Activated CD8-positive, alpha-beta memory T cell treated with anti-CD3 and anti-CD28 coated beads for 4 hours (primary cell): Measurements from ENCODE around the gene TLCD3B.
"Not testable (repeated sequence)": the region's sequence is repeated elsewhere in the genome, so short reads cannot be mapped to it uniquely, and the experiment has no call there.

Source experiments
- DNase-seq, 2 donors: peaks; one replicate each; pipeline ENCODE4 v3.0.0-alpha.2; 2020; ENCODE audit warnings: low read depth in 2 of 2

TLCD3B gene

DNA sequence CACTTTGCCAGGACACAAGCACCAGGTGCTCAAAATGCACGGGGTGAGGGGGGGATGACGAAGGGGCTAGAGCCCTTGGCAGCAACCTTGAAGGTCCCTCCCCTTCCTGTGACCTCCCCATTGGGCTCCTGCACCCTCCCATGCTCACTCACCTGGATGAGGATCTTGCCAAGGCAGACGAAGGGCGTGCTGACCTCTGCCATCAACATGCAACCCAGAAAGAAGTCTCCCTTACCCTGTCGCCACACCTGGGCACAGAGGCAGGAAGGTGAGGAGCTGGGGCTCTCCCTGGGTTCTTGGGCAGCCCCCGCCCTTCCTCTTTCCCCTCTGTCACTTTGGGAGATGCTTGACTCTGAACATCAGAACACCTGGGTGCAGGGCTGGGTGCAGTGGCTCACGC, 5.5 kb downstream of the TLCD3B start:
- no peak for DNase-seq

DNA sequence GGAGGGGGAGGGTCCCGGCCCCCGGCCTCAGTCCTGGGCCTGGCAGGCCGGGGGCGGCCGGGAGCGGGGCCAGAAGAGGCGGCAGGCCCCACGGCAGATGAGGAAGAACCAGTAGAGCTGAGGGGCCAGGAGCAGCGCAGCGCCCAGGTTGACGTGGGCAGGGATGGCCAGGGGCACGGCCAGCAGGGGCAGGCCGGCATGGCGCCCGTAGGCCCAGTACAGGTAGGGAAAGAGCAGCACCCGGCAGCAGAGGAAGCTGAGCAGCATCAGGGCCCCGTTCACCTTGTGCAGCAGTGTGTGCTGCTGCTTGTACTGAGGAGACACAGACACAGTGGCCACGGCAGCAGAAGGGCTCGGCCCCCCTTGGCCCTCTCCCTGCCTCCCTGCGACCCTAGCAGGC, 5.9 kb downstream of the TLCD3B start:
- no peak for DNase-seq

DNA sequence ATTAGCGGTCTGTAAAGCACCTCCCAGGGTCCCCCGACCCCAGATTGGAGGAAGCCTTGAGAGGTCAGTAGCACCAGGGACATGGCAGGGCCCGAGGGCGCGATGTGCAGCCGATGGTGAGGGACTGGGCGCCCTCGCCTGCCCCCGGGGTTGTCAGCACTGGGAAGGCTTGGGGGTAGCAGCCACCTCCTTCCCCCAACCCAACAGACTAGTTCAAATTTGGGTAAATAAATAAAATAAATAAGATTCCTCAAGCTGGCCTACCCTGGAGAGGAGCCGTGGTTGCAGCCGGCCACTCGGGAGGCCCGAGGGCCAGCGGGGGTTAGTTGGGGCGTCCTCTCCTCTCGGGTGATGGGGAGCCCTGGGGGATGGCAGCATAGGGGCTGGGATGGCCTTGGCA, 6.6 kb downstream of the TLCD3B start:
- DNase-seq = no peak

DNA sequence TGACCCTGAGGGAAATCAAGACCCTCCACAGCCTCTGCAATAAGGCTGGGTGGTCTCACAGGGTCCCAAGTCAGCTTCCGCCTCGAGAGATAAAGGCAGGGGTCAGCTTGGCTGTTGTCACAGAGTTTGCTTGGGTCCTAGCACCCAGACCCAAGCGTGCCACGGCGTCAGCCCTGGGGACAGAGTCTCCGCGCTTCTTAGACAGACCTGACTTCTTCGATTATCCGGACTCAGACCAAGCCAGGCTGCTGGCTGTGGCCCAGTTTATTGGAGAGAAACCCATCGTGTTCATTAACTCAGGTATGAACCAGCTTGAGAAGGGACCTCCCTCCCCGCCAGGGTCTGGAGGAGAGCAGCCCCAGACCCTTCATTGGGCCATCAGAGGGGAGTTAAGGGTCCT, 7.5 kb downstream of the TLCD3B start:
- DNase-seq = no peak

DNA sequence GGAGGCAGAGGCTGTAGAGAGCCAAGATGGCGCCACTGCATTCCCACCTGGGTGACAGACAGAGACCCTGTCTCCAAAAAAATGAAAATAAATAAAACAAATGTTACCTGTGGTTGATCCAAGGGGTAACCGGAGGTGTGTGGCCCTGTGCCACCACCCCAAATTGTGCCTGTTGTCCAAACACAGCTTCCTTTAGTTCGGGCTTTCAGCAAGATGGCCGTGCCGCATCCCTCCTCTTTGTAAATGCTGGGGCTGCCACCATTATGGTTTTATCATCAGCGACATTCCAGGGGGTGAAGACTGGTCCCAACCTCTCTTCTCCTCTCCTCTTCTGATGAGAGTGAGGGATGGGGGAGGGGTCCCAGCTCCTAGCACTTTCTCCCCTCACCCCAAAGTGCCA, 8.2 kb downstream of the TLCD3B start, which contains the start of gene C16orf92:
C16orf92 (plus strand) TSS at position 312 of the 400 bp plus-strand sequence. CDS start 143 bp downstream, outside the sequence.
- no peak for DNase-seq

DNA sequence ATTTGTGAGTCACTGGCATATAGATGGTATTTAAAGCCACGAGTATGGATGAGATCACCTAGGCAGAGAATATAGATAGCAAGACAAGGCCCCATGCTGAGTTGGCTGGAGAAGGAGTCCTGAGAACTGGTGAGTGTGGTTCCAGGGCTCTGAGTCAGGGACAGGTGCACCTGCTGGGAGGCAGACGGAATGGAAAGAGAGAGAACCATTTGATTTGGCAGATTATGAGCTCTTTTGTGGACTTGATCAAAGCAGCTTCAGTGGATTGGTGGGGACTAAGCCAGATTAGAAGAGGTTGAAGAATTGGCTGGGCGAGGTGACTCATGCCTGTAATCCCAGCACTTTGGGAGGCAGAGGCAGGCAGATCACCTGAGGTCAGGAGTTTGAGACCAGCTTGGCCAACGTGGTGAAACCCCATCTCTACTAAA, 12.3 kb downstream of the TLCD3B start:
- DNase-seq = no peak

DNA sequence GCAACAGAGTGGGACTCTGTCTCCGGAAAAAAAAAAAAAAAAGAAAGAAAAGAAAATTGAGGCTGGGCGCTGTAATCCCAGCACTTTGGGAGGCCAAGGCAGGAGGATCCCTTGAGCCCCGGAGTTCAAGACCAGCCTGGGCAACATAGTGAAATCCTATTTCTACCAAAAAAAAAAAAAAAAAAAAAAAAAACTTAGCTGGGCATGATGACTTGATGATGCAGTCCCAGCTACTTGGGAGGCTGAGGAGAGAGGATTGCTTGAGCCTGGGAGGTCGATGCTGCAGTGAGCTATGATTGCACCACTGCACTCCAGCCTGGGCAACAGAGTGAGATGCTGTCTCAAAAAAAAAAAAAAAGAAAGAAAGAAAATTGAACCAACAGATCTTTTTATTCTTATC, 13.1 kb downstream of the TLCD3B start:
- not testable (repeated sequence) for DNase-seq

DNA sequence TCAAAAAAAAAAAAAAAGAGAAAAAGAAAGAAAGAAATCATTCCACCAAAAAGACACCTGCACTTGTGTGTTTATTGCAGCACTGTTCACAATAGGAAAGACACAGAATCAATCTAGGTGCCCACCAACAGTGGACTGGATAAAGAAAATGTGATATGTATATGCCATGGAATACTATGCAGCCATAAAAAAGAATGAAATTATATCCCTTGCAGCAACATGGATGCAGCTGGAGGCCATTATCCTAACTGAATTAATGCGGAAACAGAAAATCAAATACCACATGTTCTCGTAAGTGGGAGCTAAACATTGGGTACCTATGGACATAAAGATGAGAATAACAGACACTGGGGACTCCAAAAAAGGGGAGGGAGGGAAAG, 13.8 kb downstream of the TLCD3B start:
- DNase-seq = no peak

DNA sequence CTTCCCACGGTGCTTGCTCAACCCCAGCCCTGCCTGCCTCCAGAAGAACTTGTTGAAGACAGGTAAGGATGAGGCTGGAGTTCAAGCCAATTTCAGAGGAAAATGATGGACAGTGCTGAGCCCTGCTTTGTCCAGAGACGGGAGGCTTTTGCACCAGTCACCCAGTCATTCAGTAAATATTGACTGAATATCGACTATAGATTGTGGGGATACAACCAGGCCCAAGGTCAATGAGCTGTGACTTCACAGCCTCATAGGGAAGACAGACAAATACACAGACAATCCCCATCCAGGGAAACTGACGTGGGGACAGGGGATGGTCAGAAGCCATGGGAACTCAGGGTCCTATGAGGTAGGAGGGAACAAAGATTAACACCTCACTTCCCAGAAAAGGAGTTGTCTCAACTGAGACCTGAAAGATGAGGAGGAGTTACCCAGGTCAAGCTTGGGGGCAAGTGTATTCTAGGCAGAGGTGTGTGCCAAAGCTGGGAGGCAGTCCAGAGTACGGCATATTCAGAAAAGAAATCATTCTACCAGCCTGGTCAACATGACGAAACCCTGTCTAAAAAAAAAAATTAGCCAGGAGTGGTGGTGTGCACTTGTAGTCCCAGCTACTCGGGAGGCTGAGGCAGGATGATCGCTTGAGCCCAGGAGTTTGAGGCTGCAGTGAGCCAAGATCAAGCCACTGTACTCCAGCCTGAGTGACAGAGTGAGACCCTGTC, 14.4 kb downstream of the TLCD3B start:
- DNase-seq = no peak

DNA sequence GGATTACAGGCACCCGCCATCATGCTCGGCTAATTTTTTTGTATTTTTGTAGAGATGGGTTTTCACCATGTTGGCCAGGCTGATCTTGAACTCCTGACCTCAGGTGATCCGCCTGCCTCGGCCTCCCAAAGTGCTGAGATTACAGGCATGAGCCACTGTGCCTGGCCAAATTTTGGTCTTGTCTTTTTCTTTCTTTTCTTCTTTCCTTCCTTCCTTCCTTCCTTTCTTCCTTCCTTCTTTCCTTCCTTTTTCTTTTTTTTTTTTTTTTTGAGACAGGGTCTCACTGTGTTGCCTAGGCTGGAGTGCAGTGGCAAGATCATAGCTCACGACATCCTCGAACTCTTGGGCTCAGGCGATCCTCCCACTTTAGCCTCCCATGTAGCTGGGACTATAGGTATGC, 15.6 kb downstream of the TLCD3B start:
- not testable (repeated sequence) for DNase-seq

DNA sequence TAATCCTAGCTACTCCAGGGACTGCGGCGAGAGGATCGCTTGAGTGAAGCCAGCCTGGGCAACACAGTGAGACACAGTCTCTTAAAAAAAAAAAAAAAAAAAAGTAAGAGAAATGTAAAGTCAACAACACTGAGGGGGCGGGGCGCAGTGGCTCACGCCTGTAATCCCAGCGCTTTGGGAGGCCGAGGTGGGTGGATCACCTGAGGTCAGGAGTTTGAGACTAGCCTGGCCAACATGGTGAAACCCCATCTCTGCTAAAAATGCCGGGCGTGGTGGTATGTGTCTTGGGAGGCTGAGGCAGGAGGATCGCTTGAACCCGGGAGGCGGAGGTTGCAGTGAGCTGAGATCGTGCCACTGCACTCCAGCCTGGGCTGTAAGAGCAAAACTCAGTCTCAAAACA, 18.5 kb downstream of the TLCD3B start:
- not testable (repeated sequence) for DNase-seq

DNA sequence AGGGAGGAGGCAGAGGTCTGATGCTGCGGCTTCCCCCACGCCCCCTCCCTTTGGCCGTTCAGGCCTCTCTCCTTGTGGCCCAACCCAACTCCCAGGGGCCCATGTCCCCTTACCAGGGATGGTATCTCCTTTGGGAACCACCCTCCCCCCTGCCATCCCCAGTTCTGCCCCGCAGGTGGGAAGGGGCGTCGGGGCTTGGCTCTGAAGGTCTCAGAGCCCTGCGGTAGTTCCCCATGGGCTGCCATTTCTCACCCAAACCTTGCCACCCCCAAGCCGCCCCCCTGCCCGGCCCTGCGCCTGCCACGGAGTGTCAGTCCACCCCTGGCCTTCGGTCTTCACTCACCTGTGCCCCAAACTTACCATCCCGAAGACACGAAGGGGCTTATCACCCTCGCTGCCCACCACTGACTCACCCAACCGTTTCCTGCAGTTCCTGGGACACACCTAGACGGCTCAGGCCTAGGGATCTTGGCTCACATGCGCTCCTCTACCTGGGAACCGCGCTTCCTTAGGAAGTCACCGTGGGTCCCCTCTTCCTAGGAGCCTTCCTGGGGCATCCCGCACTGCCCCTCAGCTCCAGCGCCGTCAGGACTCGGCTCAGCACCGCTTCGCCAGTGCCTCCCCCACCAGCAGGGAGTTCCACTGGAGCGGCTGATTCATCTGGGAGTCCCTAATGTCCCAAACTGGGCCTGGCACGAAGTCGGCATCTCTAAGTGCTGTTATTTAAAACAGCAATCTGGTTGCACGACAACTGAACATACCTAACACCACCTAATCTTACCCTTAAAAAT, 19.2 kb downstream of the TLCD3B start:
- DNase-seq = no peak

DNA sequence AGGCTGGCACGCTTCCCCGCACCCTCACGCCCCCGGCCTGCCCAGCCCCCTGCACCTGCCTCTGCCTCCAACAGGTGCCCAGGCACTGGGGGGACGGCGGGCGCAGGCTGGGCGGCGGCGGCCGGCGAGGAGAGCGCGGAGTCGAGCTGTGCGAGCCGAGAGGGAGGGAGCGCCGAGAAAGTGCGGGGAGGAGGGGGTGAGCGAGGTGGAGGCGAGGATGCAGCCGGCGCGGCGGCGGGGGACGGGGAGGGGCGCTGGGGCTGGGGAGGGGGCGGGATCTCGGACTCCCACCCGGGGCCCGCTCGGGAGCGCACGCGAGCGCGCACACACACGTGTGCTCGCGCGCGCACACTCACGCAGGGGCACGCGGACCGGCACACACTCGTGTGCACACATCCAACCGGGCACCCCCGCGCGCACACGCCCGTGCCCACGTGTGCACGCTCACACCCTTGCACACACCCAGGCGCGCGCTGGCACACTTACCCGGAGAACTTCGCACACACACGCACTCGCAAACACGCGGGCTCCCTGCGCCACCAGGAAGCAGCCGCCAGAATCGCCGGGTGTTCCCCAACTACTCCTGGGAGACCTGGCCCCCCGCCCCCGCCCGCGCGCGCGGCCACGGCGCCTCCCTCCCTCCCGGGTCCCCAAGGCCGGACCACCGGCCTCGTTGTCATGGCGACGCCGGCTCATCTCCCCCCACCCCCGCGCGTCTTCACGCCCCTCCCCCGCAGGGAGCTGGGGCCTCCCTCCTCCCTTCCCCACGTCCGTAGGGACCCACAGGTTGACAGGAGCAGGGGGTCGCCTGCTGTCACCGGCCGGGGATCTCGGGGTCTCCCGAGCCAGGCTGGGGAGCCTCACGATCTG, 20.0 kb downstream of the TLCD3B start, which contains the start of gene DOC2A:
DOC2A (minus strand) TSS at position 184 of the 870 bp plus-strand sequence. CDS start 805 bp downstream, outside the sequence.
- no peak for DNase-seq

DNA sequence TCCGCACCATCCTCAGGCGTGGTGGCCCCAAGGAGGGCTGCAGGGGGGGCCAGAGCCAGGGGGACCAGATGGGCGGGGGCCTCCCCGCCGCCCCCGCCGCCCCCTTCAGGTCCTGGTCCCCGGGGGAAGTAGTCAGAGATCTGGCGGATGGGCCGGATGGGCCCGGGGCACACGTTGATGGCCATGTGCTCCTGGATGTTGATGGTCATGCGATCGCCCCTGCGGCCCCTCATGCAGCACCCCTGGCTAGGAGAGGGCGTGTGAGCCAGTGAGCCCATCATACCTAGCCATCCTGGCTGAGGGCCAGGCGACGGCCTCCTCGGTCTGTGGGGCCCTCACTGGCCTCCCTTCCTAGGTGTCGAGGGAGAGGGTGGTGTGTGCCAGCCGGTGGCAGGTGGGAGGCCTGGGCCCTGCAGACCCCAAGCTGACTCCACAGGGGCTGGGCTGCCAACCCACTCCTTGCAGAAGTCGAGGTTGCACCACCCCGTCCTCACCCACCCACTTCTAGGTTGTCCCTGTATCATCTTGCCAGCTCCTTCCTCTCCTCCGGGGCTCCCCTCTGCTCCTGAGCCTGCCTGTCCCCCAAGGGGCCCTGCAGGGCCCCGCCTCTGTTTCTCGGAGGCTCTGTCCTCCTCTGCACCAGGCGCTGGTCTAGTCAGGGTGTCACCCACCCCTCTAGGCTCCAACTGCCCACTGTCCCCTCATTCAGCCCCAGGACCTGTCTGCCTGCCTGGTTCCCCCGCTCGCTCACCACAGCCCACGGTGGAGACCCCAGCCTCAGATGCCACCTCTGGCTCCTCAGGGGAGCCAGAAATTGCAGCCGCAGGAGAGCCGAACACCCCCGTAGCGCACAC, 20.9 kb downstream of the TLCD3B start:
- no peak for DNase-seq

DNA sequence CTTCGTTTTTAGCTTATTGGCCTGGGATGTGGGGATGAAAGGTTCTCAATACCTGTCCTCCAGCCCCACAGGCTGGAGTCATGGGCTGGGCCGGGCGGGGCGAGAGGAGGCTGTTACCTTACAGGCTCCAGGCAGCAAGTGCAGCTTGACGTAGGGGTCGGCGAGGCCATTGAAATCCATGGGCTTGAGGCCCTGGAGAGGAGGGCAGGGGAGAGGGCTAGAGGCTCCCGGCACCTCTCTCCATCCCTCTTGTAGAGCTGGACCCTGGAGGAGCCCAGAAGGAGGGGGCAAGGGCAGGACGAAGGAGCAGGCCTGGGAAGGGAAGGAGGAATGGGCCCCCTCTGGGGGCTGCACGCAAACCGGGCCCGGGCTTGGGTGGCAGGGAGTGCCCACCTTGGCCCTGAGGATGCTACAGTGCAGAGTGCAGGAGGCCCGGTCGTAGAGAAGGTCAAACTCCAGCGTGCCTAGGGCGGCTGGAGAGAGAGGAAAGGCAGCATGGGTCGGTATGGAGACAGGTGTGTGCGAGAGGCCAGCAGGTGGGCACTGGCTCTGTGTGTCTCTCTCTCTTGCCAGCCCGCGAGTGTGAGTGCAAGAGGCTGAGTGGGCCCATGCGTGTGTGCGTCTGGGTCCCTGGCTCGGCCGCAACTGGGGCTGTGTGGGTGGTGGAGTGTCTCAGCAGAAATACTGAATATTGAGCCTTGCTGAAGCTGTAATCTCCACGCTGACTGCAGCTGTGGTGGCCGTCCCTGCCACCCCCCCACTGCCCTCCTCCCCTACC, 21.8 kb downstream of the TLCD3B start:
- no peak for DNase-seq

DNA sequence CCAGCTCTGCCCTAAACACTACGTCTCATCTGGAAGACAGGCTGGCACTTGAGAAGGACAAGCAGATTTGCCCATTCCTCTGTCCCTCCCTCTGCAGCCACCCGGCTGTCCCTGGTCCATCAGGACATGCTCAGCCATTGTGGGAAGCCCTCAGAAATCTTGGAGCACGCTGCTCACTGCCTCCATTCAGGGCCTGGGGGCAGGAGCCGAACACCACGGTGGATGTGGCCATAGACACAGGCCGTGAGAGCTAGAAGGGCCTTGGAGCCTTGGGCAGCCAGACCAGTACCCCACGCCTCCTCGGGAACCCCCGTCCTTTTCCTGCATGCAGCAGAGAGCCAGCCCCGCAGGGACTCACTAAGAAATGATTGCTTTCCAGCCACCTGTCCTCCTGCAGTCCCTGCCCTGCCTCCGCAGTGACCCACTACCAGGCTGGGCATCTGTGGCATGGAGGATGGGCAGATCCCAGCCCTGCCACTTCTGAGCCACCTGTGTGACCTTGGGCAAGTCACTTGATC, 23.6 kb downstream of the TLCD3B start:
- no peak for DNase-seq

DNA sequence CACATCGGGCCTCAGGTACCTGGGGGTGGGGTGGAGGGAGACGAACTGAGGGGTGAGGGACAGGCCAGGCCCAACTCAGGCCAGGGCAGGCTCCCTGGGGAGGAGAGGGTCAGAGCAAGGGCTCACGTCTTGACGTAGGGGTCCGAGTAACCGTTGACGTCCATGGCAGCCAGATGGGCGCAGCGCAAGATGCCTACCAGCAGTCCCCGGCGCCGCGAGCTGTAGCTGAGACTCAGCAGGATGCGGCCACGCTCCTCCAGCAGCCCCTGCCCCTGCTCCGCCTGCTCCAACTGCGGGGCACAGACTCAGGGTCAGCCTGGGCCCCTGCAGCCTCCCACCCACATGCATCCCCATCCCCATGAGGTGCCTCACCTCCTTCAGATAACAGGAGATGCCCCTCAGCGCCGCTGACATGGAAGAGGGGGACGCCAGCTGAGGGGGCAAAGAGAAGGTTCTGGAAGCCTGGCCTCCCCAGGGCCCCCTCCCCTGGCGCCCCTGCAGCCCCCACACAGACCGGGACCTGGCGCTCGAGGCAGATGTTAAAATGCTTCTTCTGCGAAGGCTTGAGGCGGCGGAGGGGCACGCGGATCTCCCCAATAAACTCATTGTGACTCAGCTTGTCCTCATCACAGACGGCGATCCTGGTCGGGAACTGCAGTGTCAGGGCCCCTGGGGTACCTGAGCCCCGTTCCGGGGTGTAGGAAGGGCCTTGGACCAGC, 24.3 kb downstream of the TLCD3B start:
- DNase-seq = no peak

DNA sequence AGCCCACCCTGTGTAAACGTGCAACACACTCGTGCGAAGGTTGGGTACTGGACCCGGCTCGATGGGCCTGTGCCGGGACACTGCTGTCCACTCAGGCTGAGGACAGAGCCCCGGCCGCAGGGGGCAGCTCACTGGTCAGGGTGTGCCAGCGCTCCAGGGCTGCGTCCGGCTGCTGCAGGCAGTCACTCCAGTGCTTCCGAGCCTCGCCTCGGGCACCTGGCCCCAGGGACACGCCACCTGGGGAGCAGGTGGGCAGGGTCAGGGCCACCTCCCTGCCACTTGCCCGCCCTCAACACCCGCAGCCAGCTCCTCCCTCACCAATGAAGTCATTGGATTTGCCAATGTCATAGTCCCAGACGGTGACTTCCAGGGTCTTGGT, 25.0 kb downstream of the TLCD3B start:
- DNase-seq = no peak

DNA sequence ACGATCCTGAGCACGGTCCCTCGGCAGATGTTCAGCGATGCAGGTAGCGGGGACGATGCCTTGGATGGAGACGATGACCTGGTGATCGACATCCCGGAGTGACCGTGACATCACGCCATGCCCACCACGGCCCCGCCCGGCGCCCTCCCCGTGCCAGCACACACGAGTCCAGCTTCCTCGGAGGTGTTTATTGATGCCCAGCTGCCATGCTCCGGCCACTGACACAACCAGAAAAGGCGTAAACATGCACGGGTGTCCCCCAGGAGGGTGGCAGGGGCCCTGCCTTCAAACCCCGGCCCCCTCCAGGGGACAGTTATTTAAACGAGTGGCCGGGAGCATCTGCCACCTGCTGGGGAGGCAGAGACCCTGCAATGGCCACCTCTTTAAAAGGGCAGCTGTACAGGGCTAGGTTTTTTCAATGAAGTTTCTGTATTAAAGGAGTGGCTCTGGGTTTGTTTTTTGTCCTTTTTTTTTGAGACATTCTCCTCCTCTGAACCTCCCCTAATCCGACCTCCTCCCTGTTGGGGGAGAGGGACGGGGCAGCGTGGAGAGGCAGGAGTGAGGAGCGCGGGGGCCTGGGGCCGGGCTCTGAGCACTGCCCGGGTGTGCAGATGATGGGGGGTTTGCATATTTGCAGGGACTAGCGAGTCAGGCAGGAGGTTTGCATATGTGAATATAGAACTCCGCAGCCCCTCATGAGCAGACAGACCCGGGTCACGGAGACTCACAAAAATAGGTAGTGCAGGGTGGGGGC, 25.6 kb downstream of the TLCD3B start:
- no peak for DNase-seq
